ENCODE measurements around the gene NFASC.

GRCh38 chr1:205065666-205066065, 195.0 kb downstream of the NFASC start:
- no peak for TF ChIP-seq CTCF (IDR thresholded peaks at IDR 0.05; ENCODE audit: insufficient read depth, low read depth, low read length)
- no peak for TF ChIP-seq EZH2 (IDR thresholded peaks at IDR 0.05; ENCODE audit: insufficient read depth, low read length)

All from astrocyte (in vitro differentiated cells and primary cell).